Stimulated activated CD4-positive, alpha-beta T cell treated with anti-CD3 and anti-CD28 coated beads, Interleukin-12 subunit alpha, Interleukin-12 subunit beta, amount 100 ng/mL, for 24 hours (primary cell): Measurements from ENCODE around the gene NOS1AP.

ENCODE experiments used
- DNase-seq, 2 experiments: peaks; one replicate each; pipeline ENCODE4 v3.0.0-alpha.2; 2020; ENCODE audit warnings: low read depth in 2 of 2

Gene NOS1AP

DNA sequence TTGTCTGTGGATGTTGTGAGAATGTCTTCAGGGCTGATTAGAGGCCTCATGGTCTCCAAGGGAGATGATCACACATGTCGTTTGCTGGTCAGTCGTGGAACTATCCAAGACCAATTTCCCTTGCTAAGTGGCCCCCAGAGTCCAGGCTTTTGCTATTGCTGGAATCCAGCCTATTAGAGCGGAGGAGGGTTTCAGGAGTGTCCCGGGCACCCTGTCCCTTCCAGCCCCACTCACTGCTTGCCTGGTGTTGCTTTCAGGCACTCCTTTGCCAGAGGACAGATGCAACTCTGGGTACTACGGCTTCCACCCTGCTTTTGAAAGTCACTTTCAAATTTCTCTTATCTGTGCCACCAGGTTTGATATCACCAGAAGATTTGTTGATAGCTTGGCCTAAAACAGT is 149.1 kb downstream of the NOS1AP start:
- no peak for DNase-seq

DNA sequence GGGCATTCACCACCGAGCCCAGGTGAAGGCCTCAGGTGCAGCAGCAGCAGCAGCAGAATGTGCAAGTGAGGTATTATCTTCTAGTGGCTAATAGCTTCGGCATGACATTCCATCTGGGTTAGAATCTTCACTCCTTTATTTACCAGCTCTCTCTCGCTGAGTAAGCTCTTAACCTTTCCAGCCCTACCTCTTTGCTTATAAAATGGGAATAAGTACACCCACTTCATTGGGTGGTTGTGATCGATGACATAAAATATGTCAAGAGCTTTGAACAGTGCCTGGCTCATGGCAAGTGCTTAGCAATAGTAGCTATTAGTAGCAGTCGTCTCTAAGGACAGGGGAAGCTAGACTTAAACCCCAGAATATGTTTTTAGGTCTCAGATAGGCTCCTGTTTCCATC is 149.5 kb downstream of the NOS1AP start:
- no peak for DNase-seq

DNA sequence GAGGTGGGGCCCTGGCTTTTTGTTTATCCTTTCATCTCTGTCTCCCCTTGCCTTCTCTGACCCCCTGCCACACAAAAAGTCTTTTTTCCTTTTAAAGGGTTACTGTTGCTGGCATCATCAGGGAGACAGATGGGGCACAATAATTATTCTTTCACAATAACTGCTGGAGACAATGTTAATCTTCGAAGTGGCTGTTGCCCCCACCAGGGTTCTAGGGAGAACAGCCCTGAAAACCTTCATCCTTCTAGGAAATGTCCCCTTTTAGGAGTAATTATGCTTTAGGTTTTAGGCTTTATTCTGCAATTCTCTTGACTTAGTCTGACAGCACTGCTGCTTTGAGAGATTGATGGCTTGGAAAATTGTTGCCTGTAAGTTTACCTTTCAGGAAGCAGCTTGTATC is 150.0 kb downstream of the NOS1AP start:
- no peak for DNase-seq

GRCh38 chr1:162220009-162220539 is 150.6 kb downstream of the NOS1AP start:
- no peak for DNase-seq

DNA sequence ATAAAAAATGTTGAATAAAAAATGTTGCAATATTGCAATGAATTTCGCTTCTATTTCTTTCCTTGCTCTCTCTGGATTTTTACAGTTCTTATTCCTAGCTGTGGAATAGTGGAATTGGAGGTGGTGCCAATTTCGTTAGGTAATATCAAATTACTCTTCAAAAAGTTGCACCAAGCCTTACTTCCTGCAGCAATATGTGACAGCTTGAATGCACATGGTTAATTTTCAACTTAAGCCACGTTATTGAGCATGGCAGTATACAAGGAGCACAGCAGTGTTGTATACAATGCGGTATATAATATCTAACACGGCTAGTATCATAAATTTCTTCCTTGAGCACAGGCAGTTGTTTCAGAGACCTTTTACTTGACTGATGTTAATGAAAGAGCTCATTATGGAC is 152.5 kb downstream of the NOS1AP start:
- no peak for DNase-seq

GRCh38 chr1:162222730-162223129 is 153.2 kb downstream of the NOS1AP start:
- DNase-seq = no peak

DNA sequence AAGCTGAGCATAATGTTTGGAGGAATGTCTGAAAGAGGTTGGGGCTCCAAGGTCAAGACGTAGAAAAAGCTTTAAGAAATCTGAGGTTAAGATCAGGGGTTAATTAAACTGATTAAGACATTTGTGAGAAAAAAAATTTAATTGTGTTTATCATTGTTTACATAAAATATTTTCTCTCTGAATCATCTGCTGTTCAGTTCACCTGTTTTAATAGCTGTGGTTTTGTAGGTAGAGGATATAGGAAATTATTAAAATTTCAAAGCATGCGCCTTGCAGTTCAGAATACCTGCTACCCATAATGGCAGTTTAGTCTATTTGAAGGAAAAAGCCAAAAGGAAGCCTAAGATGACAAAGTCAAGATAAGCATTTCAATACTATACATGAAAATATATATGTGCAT is 154.0 kb downstream of the NOS1AP start:
- no peak for DNase-seq

GRCh38 chr1:162224267-162224666 is 154.8 kb downstream of the NOS1AP start:
- DNase-seq = no peak

DNA sequence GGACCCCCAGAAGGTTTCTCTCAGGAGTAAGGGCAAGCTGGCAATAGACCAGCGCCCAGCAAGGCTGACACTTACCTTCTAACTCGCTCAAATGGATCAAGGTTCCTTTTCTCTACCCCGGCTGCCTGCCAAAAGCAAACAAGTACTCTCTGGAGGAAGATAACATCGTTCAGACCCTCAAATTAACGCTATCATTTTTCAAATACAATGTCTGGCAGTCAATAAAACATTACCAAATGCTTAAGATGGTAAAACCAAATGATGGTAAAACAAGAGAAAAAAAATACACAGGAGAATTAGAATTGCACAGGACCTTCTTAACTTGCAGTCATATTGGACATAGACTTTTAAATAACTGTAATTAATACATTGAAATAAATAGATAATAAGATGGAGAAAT is 159.1 kb downstream of the NOS1AP start:
- no peak for DNase-seq

- no peak for DNase-seq
Observed at GRCh38 chr1:162229549-162229948, 160.1 kb downstream of the NOS1AP start.

GRCh38 chr1:162230096-162230495 is 160.6 kb downstream of the NOS1AP start:
- DNase-seq = no peak

GRCh38 chr1:162230517-162230916 is 161.0 kb downstream of the NOS1AP start:
- DNase-seq = no peak

DNA sequence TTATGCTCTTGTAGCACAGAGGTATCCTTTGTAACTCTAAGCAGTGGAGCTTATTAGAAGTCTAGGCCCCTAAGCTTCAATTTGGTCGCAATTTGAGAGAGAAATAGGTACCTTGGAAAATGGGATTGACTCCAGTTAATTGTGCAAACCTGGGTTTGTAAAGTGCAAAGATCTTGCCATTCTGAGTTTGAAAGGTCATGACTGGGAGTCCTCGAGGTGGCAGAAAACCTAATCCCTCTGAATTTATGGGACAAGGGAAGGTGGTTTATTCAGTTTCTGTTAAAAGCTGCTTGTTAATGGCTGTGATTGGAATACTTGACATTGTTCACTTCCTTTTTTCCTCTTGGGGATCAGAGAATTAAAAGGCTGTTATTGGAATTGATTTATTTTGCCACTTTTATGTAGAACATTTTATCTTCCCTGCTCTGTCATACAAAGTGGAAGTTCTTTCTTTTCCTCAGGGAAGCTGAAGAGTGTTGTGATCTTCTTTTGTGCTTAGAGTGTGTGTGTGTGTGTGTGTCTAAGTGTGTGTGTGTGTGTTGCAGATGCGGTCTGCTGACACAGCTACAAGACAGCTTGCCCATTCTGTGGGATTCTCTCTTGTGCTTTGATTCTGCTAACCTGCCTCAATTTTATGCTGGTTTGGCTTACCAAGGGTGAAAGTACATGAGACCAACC is 162.7 kb downstream of the NOS1AP start:
- no peak for DNase-seq

GRCh38 chr1:162233066-162233465 is 163.6 kb downstream of the NOS1AP start:
- DNase-seq = no peak

DNA sequence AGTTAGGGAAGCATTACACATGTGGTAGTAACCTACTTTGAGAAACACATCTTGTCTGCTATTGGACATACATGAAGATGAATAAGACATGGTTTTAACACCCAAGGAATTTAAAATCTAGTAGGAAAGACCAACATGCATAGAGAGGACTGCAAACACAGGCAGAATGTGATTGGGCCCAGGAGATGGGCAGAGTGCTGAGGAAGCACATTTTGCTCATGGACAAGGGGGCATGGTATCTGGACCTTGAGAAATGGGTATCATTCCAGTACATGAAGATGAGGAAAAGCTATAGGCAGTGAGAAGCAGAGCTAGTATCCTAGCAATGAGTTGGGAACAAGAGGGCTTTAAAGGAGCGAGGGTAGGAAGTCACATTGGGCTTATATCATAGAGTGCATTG is 164.4 kb downstream of the NOS1AP start:
- no peak for DNase-seq

DNA sequence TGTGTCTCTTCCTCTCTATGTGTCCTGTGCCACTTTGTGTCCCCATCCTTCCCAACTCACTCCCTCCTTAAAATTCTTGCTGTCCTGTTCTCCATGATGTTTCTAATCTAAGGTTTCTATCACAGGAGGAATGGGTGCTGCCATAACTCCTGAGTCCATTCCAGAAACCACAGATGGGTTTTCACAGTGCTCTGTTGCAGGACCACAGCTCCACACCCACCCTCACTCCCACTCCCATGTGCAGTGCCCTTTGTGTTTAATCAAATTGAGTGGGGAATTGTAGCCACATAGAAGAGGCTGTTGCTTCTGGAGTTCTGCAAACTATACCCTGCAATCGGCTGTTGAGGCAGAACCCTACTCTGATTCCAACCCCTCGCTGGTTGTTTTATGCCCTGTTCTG is 165.1 kb downstream of the NOS1AP start:
- DNase-seq = no peak

GRCh38 chr1:162235241-162235800 is 165.8 kb downstream of the NOS1AP start:
- no peak for DNase-seq

- DNase-seq = no peak
Observed at GRCh38 chr1:162236201-162236600, 166.7 kb downstream of the NOS1AP start.

GRCh38 chr1:162236618-162237017 is 167.1 kb downstream of the NOS1AP start:
- DNase-seq = no peak

DNA sequence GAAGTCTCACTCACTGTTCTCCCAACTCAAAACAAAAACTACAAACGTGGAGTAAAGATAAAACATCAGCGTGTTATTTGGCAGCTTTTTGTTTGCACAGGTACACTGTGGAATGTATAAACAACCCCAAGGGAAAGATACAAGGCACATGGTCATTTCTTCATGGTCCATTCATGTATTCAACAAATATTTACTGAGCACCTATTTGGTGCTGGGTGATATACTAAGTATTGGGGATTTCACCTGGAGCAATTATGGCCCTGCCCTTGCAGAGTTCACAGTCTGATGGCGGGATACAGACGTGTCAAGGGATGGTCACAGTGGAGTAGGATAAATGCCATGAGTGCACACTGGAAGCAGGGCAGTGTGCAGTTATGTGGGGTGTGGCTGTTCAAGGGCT is 171.1 kb downstream of the NOS1AP start:
- DNase-seq = no peak

DNA sequence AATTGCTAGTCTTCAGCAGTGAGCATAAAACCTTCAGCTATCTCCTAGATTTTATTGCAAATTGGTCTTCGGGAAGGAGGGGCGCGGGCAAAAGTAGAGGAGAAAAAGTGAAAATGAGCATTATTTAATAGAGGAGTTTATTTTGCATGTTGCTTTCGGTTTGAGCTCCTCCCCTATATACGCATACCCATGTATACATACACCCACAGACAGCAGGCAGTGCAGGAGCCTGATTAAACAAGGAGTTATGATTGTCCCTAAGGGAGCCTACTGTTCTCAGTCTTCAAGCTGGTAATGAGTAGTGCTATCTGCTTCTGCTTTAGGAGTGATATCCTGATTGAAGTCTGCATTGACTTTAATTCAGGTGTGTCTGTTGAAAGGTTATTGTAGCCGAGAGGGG is 173.3 kb downstream of the NOS1AP start:
- DNase-seq = no peak

DNA sequence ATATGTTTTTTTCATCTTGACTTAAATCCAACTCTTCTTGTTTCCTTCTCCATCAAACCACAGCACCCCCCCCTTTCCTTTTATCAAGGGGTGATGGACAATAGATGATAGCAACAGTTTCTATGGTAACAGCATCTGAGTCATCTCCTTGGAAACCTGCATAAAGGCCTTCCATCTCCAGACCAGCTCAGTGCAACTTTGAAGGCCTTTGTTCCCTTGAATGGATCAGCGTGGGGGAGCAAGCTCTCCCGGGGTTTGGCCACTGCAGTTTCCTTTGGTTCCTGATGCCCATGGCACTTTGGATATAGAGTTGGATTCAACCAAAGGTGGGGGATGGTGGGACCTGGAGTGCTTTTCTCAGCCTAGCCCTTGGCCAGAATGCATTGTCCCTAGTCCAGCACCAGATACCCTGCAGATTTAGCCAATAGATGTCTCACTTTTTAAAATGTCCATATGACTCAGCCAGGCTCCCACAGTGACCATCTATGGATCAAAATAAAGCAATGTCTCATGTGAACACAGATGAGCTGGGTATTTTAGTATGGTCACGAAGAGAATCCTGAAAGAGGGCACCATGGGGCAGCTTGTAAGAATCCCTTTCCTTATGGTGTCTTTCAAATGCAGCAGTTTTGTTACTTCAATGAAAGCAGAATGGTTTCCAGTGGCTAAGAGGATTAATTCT is 179.5 kb downstream of the NOS1AP start:
- no peak for DNase-seq
